NCI-H69 (cell line): ENCODE data around the gene MIEF1.

Experiments used
- DNase-seq: peaks from one replicate; lab custom pipeline; 2025; lab: John Stamatoyannopoulos, UW

MIEF1 gene

GRCh38 chr22:39528681-39529486 is 26.8 kb downstream of the MIEF1 start:
- DNase-seq: peak; percentile 98

- no peak for DNase-seq
Measured at GRCh38 chr22:39529487-39529851, 27.4 kb downstream of the MIEF1 start.

- DNase-seq: no peak
Measured at GRCh38 chr22:39530116-39530515, 28.0 kb downstream of the MIEF1 start.

GRCh38 chr22:39530692-39531331 is 28.7 kb downstream of the MIEF1 start:
- peak; percentile 51 for DNase-seq

- peak; percentile 100 for DNase-seq
Measured at GRCh38 chr22:39532215-39533073, 30.4 kb downstream of the MIEF1 start, which contains the start of gene RPS19BP1. Gene RPS19BP1, minus strand, starts transcription at chr22:39532748. Its CDS starts 10 bp downstream, at chr22:39532738.

GRCh38 chr22:39534092-39534506 is 32.0 kb downstream of the MIEF1 start:
- peak; percentile 42 for DNase-seq

GRCh38 chr22:39534591-39535356 is 32.7 kb downstream of the MIEF1 start:
- peak; percentile 86 for DNase-seq

- no peak for DNase-seq
Measured at GRCh38 chr22:39535357-39535725, 33.3 kb downstream of the MIEF1 start.

- DNase-seq: no peak
Measured at GRCh38 chr22:39535831-39536449, 33.9 kb downstream of the MIEF1 start.

- no peak for DNase-seq
Measured at GRCh38 chr22:39536711-39537110, 34.6 kb downstream of the MIEF1 start.

GRCh38 chr22:39537975-39538374 is 35.9 kb downstream of the MIEF1 start:
- DNase-seq: no peak

GRCh38 chr22:39543095-39543494 is 41.0 kb downstream of the MIEF1 start:
- DNase-seq: peak; percentile 60

- DNase-seq: no peak
Measured at GRCh38 chr22:39545386-39546365, 43.6 kb downstream of the MIEF1 start.

- peak; percentile 68 for DNase-seq
Measured at GRCh38 chr22:39546889-39547586, 44.9 kb downstream of the MIEF1 start.

GRCh38 chr22:39547587-39547947 is 45.5 kb downstream of the MIEF1 start:
- no peak for DNase-seq

GRCh38 chr22:39553429-39553828 is 51.3 kb downstream of the MIEF1 start:
- DNase-seq: no peak

- DNase-seq: no peak
Measured at GRCh38 chr22:39554151-39554550, 52.1 kb downstream of the MIEF1 start.

GRCh38 chr22:39556970-39557841 is 55.1 kb downstream of the MIEF1 start:
- DNase-seq: peak; percentile 47
